ENCODE measurements around the gene PDE9A.

Gene PDE9A

GRCh38 chr21:42760951-42761751, 107.7 kb downstream of the PDE9A start:
- no peak for DNase-seq

- no peak for DNase-seq
Measured at GRCh38 chr21:42761776-42762335, 108.4 kb downstream of the PDE9A start.

DNA sequence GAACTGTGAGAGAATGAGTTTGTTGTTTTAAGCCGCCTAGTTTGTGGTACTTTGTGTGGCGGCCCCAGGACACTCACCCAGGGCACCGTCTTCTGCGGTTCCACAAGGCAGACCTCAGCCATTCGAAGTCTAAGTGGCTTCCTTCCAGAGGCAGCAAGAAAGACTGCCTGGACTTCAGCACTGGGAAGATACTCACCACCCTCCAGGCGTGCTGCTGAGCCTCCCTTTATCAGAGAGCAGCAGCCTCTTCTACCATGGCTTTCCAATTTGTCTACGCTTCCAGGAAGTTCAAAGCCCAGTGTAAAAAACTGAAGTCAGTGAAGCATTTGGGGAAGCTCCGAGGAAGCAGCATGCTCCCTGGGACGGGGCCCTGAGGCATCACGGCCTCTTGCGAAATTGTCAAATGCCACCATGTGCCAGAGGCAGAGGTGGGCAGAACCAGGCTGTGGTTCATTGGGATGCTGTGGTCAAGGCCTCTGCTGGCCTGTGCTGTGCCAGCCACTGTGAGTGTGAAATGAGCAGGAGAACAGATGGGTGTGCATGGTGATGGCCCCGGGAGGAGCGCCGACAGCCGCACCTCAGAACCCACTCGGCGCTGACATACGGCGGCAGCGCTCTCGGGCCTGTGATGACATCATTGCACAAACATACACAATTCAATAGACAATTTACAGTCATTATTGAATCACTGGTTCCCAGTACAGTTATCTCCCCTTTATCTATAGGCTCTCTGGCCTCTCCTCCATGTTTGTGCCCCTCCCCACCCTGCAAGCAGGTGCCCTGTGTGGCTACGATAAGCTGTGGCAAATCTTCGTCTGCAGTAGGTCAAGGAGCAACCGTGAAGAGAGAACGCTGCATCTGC, 110.4 kb downstream of the PDE9A start:
- DNase-seq: no peak

DNA sequence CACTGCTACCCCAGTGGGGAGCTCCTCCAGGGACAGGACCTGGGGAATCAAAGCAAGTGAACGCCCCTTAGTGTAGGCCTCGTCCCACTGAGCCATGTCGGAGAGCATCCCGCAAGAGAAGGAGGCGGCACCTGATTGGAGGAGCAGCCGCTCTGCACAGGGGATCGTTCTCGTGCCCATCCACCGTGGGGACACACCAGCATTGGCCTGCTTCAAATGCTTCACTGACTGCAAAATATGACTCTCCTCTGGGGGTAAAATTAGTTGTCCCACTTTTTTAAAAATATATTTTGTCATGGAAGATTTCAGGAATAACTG, 111.0 kb downstream of the PDE9A start:
- no peak for DNase-seq

- no peak for DNase-seq
Measured at GRCh38 chr21:42764883-42765282, 111.5 kb downstream of the PDE9A start.

DNA sequence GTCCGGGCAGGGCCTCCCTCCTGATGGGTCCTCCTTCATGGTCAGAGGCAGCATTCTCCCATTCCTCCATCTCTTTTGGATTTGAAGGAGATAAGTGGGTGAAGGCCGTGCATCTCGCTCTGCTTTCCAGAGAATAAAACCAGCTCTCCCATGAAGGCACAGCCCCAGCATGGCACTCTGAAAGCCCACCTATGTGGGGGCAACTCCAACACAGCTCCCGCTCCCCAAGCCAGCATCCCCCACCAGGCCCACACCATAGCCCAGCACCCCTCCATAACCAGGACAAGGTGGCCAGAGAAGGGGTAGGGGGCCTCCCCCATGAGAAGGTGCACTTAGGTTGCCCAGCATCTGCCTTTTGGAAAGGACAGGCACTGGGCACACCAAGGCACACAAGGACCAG, 112.2 kb downstream of the PDE9A start:
- no peak for DNase-seq

DNA sequence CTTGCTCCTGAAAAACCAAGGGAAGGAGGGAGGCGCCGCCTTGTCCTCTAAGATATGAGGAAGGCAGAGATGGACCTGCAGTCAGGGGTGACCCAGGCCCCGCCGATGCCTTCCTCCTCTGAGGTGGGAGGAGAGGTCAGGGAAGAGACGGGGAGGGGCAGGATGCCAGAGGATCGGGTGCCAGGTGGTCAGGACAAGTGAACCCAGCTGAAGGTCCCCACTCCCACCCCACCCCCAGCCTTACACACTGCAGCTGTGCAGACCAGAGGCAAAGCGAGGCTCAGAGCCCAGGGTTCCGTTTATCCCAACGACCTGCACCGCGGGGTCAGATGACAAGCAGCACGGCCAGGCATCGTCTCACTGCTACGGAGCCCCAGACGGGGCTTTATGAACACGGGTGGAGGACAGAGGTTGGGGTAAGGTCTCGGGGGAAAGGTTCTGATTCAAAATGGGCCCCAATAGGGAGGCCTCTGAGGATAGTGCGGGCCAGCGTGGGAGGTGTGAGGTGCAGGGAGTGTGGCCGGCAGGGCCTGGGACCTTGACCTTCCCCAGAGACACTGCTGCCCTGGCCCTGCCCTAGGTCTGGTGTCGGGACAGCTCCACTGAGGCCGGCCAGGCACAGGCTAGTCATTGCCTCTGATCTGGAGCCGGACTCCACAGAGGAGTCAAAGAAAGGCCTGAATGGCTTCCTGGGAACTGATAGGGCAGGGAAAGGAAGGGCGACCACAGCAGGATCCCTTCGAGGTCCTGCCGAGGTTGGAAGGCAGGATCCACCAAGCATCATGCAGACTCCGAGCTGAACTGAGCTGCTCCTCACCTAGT, 113.5 kb downstream of the PDE9A start:
- DNase-seq: no peak

GRCh38 chr21:42767561-42767835, 114.1 kb downstream of the PDE9A start:
- DNase-seq: no peak

DNA sequence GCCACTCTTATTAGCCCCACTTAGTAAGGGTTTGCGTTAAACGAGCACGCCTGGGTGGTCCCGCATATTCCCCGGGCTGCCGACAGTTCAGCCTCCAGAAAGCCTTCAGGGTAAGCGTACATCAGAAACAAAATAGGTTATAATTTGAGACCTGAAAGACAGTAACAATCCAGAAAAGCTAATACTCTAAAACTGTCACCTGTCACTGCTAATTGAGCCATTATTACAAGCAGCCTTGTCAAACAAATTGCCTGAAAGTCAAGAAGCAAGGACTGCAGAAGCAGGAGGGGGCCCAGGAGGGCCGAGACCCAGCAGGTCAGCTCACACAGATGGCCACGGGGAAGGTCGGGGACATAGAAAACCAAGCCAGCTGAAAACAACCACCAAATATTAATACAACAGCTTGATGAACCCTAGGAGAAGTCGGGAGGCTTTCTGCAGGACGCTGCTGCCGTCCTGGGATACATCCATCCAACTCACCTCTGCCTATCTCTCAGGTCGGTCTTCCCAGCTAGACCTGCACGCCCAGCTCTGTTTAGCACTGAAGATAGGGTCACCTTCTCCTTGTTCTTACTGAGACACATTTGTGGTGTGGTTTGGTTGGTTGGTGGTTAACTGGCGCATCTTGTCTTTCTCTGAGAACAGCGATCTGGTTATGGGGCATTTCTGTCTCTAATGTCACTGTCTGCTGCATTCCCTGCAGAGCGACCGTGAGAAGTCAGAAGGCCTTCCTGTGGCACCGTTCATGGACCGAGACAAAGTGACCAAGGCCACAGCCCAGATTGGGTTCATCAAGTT, 115.1 kb downstream of the PDE9A start:
- DNase-seq: no peak

DNA sequence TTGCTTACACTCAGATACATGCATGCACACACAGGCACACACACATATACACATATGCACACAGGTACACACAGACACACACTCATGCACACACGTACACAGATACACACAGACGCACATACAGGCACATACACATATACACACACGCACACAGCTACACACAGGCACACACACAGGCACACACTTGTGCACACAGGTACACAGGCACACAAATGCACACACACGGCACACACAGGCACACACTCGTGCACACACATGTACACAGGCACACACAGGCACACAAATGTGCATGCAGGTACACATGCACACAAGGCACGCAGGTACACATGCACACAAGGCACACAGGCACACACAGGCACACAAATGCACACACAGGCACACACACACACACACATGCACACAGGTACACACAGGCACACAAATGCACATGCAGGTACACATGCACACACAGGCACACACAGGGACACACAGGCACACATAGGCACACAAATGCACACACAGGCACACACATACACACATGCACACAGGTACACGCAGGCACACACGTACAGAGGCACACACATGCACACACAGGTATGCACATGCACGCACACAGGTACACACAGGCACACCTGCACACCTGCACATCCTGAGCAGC, 115.9 kb downstream of the PDE9A start:
- no peak for DNase-seq

GRCh38 chr21:42769820-42770716, 116.6 kb downstream of the PDE9A start:
- no peak for DNase-seq

DNA sequence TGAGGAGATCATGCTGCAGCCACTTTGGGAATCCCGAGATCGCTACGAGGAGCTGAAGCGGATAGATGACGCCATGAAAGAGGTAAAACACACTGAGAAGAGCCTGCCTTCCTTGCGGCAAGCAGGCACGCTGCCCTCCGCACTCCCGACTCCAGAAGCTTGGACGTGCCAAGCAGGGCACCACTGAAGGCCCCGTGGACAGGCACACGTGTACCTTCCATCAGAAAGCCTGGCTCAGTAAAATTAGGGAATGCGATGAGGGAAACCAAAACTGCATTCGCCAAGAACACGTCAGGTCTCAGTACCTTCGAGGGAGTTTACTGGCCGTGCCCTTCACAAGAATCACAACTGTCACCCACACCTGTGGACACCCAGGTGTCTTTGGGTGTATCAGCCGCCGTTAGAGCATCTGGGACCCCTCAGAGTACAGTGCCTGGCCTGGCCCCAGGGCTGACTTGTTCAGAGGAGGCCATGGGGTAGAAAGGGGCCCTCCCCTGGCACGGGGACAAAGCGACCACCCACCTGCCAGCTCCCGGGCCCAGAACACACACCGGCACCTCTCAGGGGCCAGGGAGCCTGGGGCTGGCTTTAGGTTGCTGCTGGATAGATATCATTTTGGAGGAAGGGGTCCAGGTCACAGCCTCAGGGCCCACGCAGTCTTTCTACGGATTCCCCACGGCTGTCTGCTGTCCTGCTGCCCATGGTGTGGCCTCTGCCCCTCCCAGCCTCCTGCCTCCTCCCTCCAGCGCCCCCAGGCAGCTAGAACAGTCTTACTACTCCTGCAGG, 117.5 kb downstream of the PDE9A start:
- no peak for DNase-seq

GRCh38 chr21:42771503-42771805, 118.0 kb downstream of the PDE9A start:
- DNase-seq: no peak

GRCh38 chr21:42775123-42775522, 121.7 kb downstream of the PDE9A start:
- no peak for DNase-seq

- no peak for DNase-seq
Measured at GRCh38 chr21:42775891-42776290, 122.5 kb downstream of the PDE9A start.

GRCh38 chr21:42777064-42777756, 123.8 kb downstream of the PDE9A start:
- no peak for DNase-seq

- peak; percentile 52 for DNase-seq
Measured at GRCh38 chr21:42777757-42778344, 124.4 kb downstream of the PDE9A start.

GRCh38 chr21:42779431-42779861, 126.0 kb downstream of the PDE9A start:
- DNase-seq: no peak

GRCh38 chr21:42780617-42781016, 127.2 kb downstream of the PDE9A start:
- DNase-seq: no peak

Data from midbrain (tissue), 1 donor.